Activated CD4-positive, alpha-beta T cell treated with anti-CD3 and anti-CD28 coated beads for 24 hours (primary cell): ENCODE data around the gene NBPF1.
"Not testable (repeated sequence)": the region's sequence is repeated elsewhere in the genome, so short reads cannot be mapped to it uniquely, and the experiment has no call there.

ENCODE experiments used
- DNase-seq, 2 donors: peaks; one replicate each; pipeline ENCODE4 v3.0.0-alpha.2; 2020; ENCODE audit warnings: low read depth in 2 of 2

NBPF1 gene

GRCh38 chr1:16621681-16622315, 8.4 kb upstream of the NBPF1 start:
- not testable (repeated sequence) for DNase-seq

DNA sequence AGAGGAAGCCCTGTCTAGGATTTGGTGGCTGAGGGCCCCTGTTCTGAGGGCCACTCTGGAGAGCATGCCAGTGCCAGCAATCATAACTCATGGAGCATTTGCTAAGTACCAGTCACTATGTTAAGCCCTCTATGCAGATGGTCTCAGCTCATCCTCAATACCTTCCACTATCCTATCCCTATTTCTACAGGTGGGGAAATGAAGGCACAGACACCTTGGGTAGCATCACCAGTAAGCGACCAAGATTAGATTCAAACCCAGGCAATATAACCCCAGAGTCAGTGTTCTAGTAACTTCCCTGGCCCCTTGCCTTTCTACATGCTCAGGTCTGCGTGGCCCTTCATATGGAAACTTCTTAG, 7.9 kb upstream of the NBPF1 start:
- no peak for DNase-seq

DNA sequence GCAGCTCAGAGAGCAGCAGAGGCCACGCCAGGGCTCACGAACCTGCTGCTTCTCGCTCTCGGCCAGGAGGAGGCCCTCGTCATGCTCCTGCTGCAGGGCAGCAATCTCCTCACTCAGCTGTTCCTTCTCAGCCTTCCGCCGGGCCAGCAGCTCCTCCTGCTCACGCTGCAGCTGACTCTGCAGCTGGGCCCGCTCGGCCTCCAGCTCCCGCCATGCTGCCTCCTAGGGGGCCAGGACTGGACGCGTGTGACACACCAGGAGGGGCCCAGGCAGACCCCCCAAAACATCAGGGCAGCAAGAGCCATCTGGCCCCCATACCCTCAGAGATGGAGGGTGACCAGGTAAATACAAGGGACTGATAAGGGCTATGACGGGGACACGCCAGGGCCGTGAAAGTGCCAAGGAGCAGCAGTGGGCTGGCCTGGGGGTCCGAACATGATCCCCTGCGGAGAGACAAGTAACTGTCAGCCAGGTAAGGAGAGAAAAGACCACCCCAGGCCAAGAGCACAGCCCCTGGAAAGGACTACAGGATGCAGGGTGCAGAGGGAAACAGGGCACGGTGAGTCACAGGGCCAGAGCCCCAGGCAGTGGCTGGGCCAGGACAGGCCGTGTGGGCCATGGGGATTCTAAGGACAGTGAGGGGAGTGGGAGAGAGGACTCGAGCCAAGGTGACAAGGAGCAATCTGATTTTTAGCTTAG, 6.6 kb upstream of the NBPF1 start:
- DNase-seq, result not testable (repeated sequence)

- DNase-seq, result no peak
These were observed 5.4 kb upstream of the NBPF1 start for GRCh38 chr1:16618719-16619118.

- no peak for DNase-seq
These were observed 4.6 kb upstream of the NBPF1 start for GRCh38 chr1:16617778-16618580.

DNA sequence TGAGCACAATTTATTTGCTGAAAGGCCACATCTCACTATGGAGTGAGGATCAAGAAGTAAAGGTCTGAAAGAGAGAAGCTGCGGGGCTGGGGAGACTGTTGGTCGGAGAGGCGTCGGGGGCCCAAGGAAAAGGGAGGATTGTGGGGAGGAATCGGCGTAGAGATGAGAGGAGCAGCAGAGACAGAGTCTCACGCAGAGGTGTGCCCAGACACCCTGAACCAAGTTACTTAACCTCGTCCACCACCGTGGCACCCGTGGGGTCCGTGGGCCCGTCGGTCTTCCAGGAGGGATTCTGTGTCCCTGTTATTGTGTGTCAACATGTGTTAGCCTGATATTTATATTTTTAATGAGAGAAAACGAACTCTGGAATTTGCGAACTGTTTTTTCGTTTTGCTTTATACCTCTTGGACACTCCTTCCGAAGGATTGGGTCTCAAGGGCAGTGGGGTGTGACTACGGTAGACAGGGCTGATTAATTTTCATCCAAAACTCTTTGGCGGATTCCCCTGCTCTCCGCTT, 3.8 kb upstream of the NBPF1 start:
- DNase-seq, result no peak

GRCh38 chr1:16615253-16616252, 2.2 kb upstream of the NBPF1 start:
- DNase-seq, result no peak

DNA sequence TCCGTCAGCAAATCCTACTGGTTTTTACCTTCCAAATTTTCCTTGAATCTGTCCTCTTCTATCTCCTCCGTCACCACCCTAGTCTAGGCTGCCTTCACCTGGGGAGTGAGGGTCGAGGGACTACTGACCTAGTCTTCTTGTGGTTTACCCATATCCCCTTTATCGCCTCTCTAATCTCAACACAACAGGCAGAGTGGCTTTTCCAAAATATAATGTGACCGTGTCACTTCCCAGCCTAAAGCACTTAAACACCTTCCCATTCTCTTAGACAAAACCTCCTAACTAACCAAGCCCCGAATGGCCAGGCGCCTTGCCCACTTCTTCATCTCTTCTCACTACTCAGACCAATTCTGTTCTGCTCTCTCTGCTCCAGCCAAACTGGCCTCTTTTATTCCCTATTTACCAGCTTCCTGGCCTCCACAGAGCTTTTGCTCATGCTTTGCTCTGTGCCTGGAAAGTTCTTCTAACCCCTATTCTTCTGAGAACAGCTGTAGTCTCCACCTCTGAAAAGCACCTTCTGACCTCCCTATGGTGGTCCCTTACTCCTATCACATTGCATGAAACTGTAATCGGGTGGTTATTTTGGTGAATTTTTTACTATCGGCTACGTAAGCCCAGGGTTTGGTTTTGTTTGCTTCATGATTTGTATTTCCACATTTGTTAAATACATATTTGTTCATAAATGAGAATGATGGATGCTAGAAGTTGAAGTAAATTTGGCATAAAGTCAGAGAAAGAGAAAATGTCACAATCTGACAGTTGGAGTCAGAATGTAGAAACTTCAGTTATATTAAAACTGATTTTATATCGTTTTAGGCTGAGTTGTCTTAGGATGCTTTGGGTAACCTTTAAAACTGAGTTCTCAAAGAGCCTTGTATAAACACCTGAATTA, 1.2 kb upstream of the NBPF1 start:
- no peak for DNase-seq

DNA sequence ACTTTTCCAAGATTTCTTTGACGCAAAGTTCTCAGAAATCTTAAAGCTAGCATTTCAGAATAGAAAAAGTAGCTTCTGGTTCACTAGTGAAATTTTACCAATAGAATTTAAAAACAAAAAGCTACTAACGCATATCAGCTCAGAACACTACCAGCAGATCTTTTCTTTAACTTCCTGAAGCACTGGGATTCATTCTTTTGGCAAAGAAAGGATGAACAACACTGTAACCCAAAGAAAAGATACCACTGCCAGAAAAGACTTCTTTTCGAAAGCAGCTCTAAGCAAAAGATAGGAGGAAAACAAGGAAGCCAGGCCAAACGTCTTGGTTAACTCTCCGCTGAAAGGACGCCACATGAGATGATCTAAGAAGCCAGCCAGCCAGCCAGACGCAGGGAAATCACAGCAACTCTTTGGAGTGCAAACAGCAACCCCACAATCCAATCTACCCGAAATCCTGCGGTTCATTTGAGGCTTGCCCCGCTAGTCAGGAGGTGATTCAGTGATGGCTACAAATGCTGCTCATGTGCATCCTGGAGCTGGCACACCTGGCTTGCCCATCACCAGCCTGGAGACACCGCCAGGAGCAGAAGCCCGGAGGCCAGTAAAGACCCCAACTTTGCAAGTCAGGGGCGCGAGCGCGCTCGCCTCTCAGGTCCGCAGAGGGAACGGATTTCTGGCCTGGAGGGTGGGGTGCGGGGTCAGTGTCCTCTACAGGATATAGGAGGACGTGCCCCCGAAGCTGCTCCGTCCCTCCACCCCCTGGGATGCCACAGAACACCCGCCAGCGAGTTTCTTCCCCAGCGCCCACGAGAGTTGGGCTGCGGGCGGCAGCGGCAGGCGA, 812 bp downstream of the NBPF1 start:
- DNase-seq, result no peak

- DNase-seq, result not testable (repeated sequence)
These were observed 1.4 kb downstream of the NBPF1 start for GRCh38 chr1:16611981-16612331.

DNA sequence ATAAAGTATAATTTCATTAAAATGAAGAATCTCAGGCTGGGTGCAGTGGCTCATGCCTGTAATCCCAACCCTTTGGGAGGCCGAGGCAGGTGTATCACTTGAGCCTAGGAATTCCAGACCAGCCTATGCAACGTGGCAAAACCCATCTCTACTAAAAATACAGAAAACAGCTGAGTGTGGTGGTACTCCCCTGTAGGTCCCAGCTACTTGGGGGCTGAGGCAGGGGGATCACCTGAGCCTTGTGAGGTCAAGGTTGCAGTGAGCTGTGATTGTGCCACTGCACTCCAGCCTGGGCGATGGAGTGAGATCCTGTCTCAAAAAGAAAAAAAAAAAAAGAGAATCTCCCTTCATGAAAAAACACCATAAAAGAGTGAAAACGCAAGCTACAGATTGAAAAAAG, 2.2 kb downstream of the NBPF1 start:
- DNase-seq, result not testable (repeated sequence)

DNA sequence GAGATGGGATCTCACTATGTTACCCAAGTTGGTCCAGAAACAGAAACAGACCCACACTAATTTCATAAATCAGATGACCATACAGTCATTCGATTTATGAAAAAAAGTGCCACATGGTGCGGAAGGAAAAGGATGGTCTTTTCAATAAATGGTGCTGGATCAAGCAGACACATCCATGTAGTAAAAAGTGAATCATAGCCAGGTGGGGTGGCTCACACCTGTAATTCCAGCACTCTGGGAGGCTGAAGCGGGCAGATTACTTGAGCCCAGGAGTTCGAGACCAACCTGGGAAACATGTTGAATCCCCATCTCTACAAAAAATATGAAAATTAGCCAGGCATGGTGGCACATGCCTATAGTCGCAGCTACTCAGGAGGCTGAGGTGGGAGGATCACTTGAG, 2.8 kb downstream of the NBPF1 start:
- not testable (repeated sequence) for DNase-seq

DNA sequence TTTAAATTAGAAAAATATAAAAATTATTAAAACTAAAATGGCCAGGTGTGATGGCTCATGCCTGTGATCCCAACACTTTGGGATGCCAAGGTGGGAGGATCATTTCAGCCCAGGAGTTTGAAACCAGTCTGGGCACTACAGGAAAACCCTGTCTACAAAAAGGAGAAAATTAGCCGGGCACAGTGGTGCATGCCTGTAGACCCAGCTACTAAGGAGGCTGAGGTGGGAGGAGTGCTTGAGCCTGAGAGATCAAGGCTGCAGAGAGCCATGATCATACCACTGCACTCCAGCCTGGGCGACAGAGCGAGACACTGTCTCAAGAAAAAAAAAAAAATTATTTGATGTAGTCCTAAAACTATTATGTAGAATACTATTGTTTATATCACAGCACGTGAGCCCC, 3.6 kb downstream of the NBPF1 start:
- not testable (repeated sequence) for DNase-seq

DNA sequence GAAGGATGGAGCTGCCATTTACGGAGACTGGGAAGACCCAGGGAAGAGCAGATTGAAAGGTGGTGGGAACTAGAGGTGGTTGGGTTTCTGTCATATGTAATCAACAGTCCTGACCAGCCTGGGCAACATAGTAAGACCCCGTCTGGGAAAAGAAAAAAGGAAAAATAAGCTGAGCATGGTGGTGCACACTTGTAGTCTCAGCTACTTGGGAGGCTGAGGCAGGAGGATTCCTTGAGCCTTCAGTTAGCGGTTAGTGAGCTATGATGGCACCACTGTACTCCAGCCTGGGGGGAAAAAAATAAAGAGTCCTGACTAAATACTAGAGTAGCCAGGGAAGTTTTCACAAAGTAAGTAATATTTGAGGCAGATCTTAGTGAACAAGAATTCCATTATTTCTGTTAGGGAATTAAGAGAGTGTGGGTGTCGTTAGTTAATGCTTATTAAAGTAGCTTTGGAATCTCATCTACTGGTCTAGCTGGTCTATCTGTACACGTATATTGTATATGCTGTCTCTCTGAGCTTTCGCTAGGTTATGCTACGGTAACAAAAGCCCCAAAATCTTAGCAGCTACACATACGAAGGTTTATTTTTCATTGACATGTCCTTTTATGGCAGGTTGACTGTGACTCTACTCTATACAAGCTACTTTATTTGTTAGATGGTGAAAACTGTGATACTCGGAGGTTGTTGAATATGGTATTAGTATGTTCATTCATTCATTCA, 4.4 kb downstream of the NBPF1 start:
- DNase-seq, result no peak

- DNase-seq, result not testable (repeated sequence)
These were observed 5.2 kb downstream of the NBPF1 start for GRCh38 chr1:16607853-16608815.

- no peak for DNase-seq
These were observed 5.9 kb downstream of the NBPF1 start for GRCh38 chr1:16607433-16607851.

- DNase-seq, result not testable (repeated sequence)
These were observed 6.5 kb downstream of the NBPF1 start for GRCh38 chr1:16606666-16607432.
